NOMO-1 treated with DMSO at 0.1 percent for 48 hours (cell line): ENCODE data around the gene ARIH1.
A peak's percentile ranks its signal among the peaks of the same experiment; 100 is the strongest.

Source experiments
- DNase-seq: peaks from one replicate; lab custom pipeline; 2025; ENCODE audit not compliant: unreplicated experiment; lab: John Stamatoyannopoulos, UW

ARIH1 gene

GRCh38 chr15:72487070-72487797 lies 13.1 kb downstream of the ARIH1 start:
- DNase-seq, result no peak

- DNase-seq, result no peak
Observed at GRCh38 chr15:72488558-72488957, 14.4 kb downstream of the ARIH1 start.

DNA sequence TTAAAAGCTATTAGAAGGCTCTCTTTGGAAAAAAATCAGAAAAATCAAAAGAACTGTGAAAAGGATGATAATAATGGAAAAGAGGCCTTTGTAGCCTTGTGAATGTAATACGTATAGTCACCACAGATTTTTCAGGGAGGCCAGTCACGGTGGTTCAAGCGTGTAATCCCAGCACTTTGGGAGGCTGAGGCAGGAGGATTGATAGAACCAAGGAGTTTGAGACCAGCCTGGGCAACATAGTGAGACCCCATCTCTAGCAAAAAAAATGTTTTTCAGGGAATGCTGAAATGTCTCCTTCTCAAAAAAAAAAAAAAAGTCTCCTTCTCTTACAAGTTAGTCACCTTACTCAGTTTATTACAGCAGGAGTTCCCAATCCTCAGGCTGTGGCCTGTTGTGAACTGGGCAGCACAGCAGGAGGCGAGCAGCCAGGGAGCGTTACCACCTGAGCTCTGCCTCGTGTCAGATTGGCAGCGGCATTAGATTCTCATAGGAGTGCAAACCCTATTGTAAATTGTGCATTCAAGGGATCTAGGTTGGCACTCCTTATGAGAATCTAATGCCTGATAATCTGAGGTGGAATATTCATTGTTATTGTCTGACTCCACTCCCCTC lies 15.9 kb downstream of the ARIH1 start:
- no peak for DNase-seq

- no peak for DNase-seq
Observed at GRCh38 chr15:72491768-72492167, 17.6 kb downstream of the ARIH1 start.

DNA sequence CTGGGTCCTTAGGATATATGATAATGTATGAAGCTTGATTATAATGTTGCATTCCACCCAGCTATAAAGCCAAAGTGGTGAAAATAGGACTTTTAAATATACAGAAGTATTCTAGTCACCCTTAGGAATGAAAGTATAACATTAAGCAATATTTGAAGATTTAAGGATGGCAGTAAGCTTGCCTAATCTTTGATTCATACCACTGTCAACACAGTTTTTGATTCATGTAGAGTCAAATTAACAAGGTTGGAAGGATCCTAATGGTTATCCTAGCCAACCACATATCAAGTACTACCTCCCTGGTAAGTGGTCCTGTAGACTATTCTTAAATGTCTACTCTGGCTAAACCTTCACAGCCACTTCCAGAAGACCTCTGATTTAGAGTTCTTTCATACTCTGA lies 18.6 kb downstream of the ARIH1 start:
- no peak for DNase-seq

DNA sequence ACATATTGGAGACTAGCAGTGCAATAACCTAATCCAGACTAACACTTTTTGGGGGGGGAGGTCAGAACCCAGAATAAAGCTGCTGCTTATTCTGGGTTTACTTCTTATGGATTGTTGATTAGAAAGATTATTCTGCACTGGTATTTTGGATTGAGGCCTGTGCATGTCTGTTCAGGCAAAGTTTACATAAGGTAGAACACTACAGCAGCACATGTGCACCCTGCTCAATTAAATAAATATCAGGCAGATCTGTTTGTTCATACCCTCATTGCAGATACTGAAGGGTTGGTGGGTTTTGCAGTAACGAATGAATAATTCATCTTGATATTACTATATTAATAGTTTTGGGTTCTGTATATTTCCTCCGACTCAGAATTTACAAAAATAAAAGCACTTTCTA lies 19.1 kb downstream of the ARIH1 start:
- no peak for DNase-seq

DNA sequence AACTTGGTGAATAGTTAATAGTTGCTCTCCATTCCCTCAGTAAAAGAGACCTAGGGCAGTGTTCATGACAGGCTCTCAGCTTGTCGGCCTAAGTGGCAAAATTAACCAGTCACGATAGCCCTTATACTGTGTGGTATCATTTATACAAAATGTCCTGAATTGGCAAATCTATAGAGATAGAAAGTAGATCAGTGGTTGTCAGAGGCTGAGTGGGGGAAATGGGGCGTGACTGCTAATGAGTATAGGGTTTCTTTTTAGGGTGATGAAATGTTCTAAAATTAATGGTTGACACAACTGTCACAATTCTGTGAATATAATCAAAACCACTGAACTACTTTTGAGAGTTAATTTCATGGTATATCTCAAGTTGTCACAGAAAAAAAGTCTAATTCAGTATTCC lies 20.9 kb downstream of the ARIH1 start:
- no peak for DNase-seq

DNA sequence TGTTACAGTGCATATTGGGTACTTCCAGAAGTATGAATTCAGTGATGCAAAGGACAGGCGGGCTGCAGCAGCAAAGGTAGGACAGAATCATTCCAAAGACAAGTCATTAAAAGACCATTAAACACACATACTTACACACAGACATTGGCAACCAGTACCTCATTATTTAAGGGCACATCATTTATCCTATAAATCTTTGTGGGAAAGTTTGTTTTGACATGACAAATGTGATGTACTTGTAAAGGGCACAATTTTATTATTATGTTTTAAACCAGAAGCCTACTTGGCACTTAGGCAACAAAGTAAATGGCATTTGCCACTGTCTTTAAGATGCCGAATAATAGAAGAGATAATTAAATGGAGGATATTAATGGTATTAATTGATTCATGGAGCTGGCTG lies 22.7 kb downstream of the ARIH1 start:
- DNase-seq, result no peak

- DNase-seq, result no peak
Observed at GRCh38 chr15:72497402-72497801, 23.3 kb downstream of the ARIH1 start.

- DNase-seq, result no peak
Observed at GRCh38 chr15:72502220-72502809, 28.2 kb downstream of the ARIH1 start.

DNA sequence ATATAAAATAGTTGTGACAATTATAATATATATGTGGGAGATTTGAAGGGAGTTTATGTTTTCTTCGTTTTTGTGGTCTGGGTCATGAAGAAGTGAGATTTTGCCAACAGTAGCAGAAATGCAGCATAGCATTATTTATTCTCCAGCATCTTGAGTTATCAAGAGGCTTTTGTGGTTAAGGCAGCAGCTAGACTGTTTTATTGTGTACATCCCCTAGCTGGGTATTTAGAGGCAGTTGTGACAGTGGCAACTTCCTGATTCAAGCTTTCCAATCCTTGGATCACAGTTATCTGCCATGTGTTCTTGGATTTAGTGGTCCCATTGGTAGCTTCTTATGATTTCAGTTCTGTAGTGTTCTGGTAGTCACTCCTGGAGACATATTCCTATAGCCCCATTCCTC lies 29.0 kb downstream of the ARIH1 start:
- no peak for DNase-seq

GRCh38 chr15:72507402-72508092 lies 33.4 kb downstream of the ARIH1 start:
- no peak for DNase-seq

GRCh38 chr15:72509484-72509883 lies 35.4 kb downstream of the ARIH1 start:
- no peak for DNase-seq

DNA sequence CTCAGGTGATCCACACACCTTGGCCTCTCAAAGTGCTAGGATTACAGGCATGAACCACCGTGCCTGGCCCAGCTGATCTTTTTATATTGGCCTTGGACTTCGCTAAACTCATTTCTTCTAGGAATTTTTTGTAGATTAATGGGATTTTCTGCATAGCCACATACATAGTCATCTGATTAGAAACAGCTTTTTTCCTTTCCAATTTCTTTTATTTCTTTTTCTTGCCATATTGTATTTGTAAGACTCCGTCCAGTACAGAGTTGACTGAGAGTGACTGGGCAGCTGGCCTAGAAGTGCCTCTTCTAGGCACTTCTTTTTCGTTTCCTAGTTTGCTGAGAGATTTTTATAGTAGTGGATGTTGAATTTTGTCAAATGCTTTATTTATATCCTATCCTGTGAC lies 37.4 kb downstream of the ARIH1 start:
- DNase-seq, result no peak

DNA sequence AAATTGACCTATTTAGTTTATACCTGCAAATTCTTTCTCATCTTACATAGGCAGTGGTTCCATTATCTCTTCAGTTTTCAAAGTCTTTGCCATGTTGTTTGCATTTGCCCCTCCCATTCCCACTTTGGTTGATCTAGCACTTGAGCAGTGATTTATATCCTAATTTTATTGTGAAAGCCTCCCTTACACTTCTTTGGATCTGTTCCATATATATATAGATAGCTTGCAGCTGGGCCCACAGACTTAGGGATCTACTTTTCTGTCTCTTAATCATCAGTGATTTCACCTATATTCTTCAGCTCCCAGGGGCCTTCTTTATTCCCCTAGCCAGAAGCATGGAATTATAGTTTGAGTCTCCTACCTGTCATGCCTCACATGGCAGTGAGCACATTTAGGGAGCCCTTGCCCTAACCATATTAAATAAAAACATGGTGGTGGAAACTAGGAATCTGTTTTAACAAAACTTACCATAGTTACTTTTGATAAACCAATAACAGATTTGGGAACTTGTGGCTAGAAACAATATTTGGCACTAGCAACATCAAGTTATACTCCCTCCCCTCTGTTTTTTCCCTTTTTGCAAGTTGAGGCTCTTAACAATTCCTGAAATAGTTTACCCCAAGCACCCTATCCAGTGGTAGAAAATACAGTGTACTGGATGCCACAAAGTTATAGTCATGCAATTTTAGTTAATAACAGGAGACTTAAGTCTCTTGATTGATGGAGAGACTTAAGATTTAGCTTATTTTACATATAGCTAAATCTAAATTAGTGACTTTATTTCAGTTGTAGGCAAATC lies 41.7 kb downstream of the ARIH1 start:
- no peak for DNase-seq

GRCh38 chr15:72516777-72517176 lies 42.6 kb downstream of the ARIH1 start:
- DNase-seq, result peak; percentile 12

- no peak for DNase-seq
Observed at GRCh38 chr15:72521682-72522081, 47.6 kb downstream of the ARIH1 start.

GRCh38 chr15:72532991-72533601 lies 59.0 kb downstream of the ARIH1 start:
- DNase-seq, result no peak

GRCh38 chr15:72534523-72534922 lies 60.4 kb downstream of the ARIH1 start:
- DNase-seq, result no peak

- no peak for DNase-seq
Observed at GRCh38 chr15:72535911-72536310, 61.8 kb downstream of the ARIH1 start.

- DNase-seq, result no peak
Observed at GRCh38 chr15:72536506-72536905, 62.4 kb downstream of the ARIH1 start.
